Upper lobe of left lung (tissue), 6 donors: ENCODE measurements around the gene ANKRD23. TPM values are rescaled to one million over a fixed set of nuclear protein-coding genes. Genes with fewer than 3 reads are reported as not detected.

Experiments used
- ATAC-seq, 2 donors: fragments of 200-7000 bp; cut with Tn5 transposase; one replicate each; pipeline ENCODE4 v1.9.1; 2022; ENCODE audit warnings: mild to moderate bottlenecking in 2 of 2, moderate library complexity in 2 of 2; ENCODE audit not compliant: low FRiP score in 2 of 2
- DNase-seq, 2 donors: peaks; one replicate each; pipeline ENCODE4 v3.0.0-alpha.2; 2019 to 2020
- H3K27ac ChIP-seq, 4 donors: fragments of 200-600 bp; sonication (generic); one replicate each; pipeline ENCODE4 v1.5.1; 2016 to 2019
- H3K27me3 ChIP-seq, 4 donors: fragments of 200-600 bp; sonication (generic); one replicate each; pipeline ENCODE4 v1.5.1; 2017 to 2019
- H3K36me3 ChIP-seq, 4 donors: fragments of 200-600 bp; sonication (generic); one replicate each; pipeline ENCODE4 v1.5.1; 2016 to 2019
- H3K4me1 ChIP-seq, 4 donors: fragments of 200-600 bp; sonication (generic); one replicate each; pipeline ENCODE4 v1.5.1; 2018 to 2019
- H3K4me3 ChIP-seq, 4 donors: fragments of 200-600 bp; sonication (generic); one replicate each; pipeline ENCODE4 v1.5.1; 2017 to 2019; ENCODE audit warnings: mild to moderate bottlenecking in 2 of 4, moderate library complexity in 1 of 4
- H3K9me3 ChIP-seq, 4 donors: fragments of 200-600 bp; sonication (generic); one replicate each; pipeline ENCODE4 v1.5.1; 2018 to 2019
- EP300 ChIP-seq, 4 donors: sonication (generic); formaldehyde crosslinking; IDR thresholded peaks; one replicate each; pipeline ENCODE4 v1.5.1; 2017; ENCODE audit warnings: antibody characterized with exemption in 4 of 4, control low read depth in 2 of 4
- POLR2A ChIP-seq, 4 donors: fragments of 450-650 bp; IDR thresholded peaks; one replicate each; pipeline ENCODE4 v1.5.1; 2016 to 2017; ENCODE audit warnings: antibody characterized with exemption in 4 of 4, mild to moderate bottlenecking in 2 of 4
- POLR2AphosphoS5 ChIP-seq, 2 donors: sonication (generic); formaldehyde crosslinking; IDR thresholded peaks; one replicate each; pipeline ENCODE4 v1.5.1; 2017; ENCODE audit warnings: antibody characterized with exemption in 2 of 2
- WGBS, 2 donors: methylation state at CpG; one replicate each; pipeline ENCODE4 v1.1.5; 2017 to 2018; 5-methylcytosine and 5-hydroxymethylcytosine counted together
- total RNA-seq, 6 donors: library from RNA; depleted of rRNA in 4 of 6; stranded (reverse); fragments of >200 nt in 4 of 6; gene quantifications; one replicate each; pipeline versions ENCODE4 v1.1.0 to v1.2.1, GENCODE V29; 2016 to 2021
- TF ChIP-seq, protein P1 (sequence below), 6 experiments: fragments of 450-650 bp in 4 of 6; fragments of 200-600 bp in 2 of 6; sonication (generic) in 2 of 6; IDR thresholded peaks; one replicate each; pipeline ENCODE4 v1.5.1; 2016 to 2019; ENCODE audit warnings: antibody characterized with exemption in 6 of 6
- donor health status: DM: no; HTN: no; CAD: no; lungs with moderate emphysema.
- donor health status: DM: no; HTN: yes; CAD: no; lungs with severe emphysema.

Gene ANKRD23
- total RNA-seq, 6 donors from 2014 or later: 2.0 to 27.2 (median 2.8) TPM

- Histone ChIP-seq H3K9me3 (no peaks in the 10 kb centered on the region), H3K27me3 (no peaks in the 10 kb centered on the region), H3K36me3 (peaks cover 3 to 33% (median 15%) of the 10 kb centered on the region in 4 donors), H3K27ac (no peak overlapping the region), H3K4me1 (peaks cover 10 to 22% (median 18%) of the 10 kb centered on the region in 4 donors), H3K4me3 (no peak overlapping the region)
- DNase-seq (no peak), ATAC-seq (no peak)
- TF ChIP-seq EP300 (IDR thresholded peaks at IDR 0.05) (no peak), POLR2AphosphoS5 (IDR thresholded peaks at IDR 0.05) (no peak), POLR2A (IDR thresholded peaks at IDR 0.05) (no peak)
- TF ChIP-seq, protein P1, sequence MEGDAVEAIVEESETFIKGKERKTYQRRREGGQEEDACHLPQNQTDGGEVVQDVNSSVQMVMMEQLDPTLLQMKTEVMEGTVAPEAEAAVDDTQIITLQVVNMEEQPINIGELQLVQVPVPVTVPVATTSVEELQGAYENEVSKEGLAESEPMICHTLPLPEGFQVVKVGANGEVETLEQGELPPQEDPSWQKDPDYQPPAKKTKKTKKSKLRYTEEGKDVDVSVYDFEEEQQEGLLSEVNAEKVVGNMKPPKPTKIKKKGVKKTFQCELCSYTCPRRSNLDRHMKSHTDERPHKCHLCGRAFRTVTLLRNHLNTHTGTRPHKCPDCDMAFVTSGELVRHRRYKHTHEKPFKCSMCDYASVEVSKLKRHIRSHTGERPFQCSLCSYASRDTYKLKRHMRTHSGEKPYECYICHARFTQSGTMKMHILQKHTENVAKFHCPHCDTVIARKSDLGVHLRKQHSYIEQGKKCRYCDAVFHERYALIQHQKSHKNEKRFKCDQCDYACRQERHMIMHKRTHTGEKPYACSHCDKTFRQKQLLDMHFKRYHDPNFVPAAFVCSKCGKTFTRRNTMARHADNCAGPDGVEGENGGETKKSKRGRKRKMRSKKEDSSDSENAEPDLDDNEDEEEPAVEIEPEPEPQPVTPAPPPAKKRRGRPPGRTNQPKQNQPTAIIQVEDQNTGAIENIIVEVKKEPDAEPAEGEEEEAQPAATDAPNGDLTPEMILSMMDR (IDR thresholded peaks at IDR 0.05): no peak
- 94 to 97% methylated on average over 6 to 9 of the region's 9 CpGs for WGBS, 2 donors
Observed at GRCh38 chr2:96837575-96837974, 6.2 kb downstream of the ANKRD23 start.

GRCh38 chr2:96835830-96836229 is 8.0 kb downstream of the ANKRD23 start:
- WGBS, 2 donors: 96 to 97% methylated on average over 4 of the region's 4 CpGs
- no peak for DNase-seq
- no peaks in the 10 kb centered on the region for H3K9me3 ChIP-seq

DNA sequence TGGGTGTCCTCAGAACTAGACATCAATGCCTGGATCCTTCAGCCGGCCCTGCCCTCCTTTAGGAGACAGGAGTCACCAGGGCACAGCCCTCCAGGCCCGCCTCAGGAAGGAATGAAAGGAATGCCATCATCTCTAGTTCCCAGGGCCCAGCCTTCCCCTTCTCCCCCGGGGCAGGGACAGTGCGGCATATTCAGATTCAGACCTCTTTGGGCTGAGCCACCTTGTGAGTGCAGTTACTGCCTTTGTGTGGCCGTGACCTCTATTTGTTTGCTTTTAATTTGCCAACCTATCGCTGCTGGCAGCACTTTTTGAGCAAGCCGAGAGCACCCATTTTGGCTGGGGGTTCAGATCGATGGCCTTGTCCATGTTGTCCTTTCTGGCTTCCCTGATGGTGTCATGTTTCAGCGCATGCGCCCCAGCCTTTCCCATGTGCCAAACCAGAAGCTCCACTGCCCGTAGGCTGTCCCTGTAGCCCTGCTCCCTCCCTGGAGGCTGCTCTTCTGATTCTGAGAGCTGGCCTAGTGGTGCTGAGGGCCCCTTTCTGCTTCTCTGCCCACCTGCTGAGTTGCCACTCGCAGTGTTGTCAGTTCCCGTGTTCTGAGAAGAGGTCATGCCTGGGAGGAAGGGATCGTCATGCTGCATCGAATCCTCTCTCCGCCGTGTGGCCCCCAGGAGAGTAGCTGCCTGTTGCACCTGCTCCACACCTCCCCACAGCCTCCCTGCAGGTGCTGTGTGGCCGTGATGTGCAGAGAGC is 10.9 kb downstream of the ANKRD23 start:
- peaks cover 6 to 14% (median 9%) of the 10 kb centered on the region in 4 donors for H3K4me1 ChIP-seq
- H3K9me3 ChIP-seq: no peaks in the 10 kb centered on the region
- WGBS, 2 donors: 64 to 68% methylated on average over 16 to 18 of the region's 18 CpGs
- H3K27ac ChIP-seq: peak overlapping the region; percentile 6 to 43 (median 26)
- DNase-seq (peak in 1 of 2 donors; percentile 71), ATAC-seq (peak; percentile 26 to 84)
- peaks cover 14 to 76% (median 56%) of the 10 kb centered on the region in 4 donors for H3K36me3 ChIP-seq
- TF ChIP-seq, protein P1 (IDR thresholded peaks at IDR 0.05): no peak
- TF ChIP-seq POLR2AphosphoS5 (IDR thresholded peaks at IDR 0.05): no peak
- TF ChIP-seq EP300 (IDR thresholded peaks at IDR 0.05): no peak
- no peak for TF ChIP-seq POLR2A (IDR thresholded peaks at IDR 0.05)
- H3K27me3 ChIP-seq: no peaks in the 10 kb centered on the region
- H3K4me3 ChIP-seq: no peak overlapping the region

More at GRCh38 chr2:96835830-96836229, 8.0 kb downstream of the ANKRD23 start:
- H3K27me3 ChIP-seq: no peaks in the 10 kb centered on the region
- H3K27ac ChIP-seq: no peak overlapping the region
- ATAC-seq: no peak
- H3K4me1 ChIP-seq: peaks cover 12 to 25% (median 20%) of the 10 kb centered on the region in 4 donors
- H3K4me3 ChIP-seq: no peak overlapping the region
- peaks cover 4 to 51% (median 28%) of the 10 kb centered on the region in 4 donors for H3K36me3 ChIP-seq
- TF ChIP-seq EP300 (IDR thresholded peaks at IDR 0.05) (no peak), POLR2A (IDR thresholded peaks at IDR 0.05) (no peak), POLR2AphosphoS5 (IDR thresholded peaks at IDR 0.05) (no peak)
- TF ChIP-seq, protein P1 (IDR thresholded peaks at IDR 0.05): no peak

GRCh38 chr2:96832408-96832753 is 11.4 kb downstream of the ANKRD23 start:
- 81 to 83% methylated on average over 8 to 11 of the region's 11 CpGs for WGBS, 2 donors

More at GRCh38 chr2:96832408-96832753, 11.4 kb downstream of the ANKRD23 start:
- H3K4me3 ChIP-seq: no peak overlapping the region
- H3K27ac ChIP-seq: peak overlapping the region in 3 of 4 donors; percentile 21 to 43 (median 32)
- no peaks in the 10 kb centered on the region for H3K9me3 ChIP-seq
- DNase-seq: no peak
- peaks cover 14 to 77% (median 60%) of the 10 kb centered on the region in 4 donors for H3K36me3 ChIP-seq
- H3K4me1 ChIP-seq: peaks cover 6 to 14% (median 9%) of the 10 kb centered on the region in 4 donors
- no peaks in the 10 kb centered on the region for H3K27me3 ChIP-seq
- no peak for TF ChIP-seq POLR2A (IDR thresholded peaks at IDR 0.05)
- TF ChIP-seq, protein P1 (IDR thresholded peaks at IDR 0.05): no peak
- no peak for TF ChIP-seq EP300 (IDR thresholded peaks at IDR 0.05)
- no peak for TF ChIP-seq POLR2AphosphoS5 (IDR thresholded peaks at IDR 0.05)
- ATAC-seq: no peak
